B cell (primary cell): Measurements from ENCODE around the gene KPNA1. TPM values are rescaled to one million over a fixed set of nuclear protein-coding genes. Genes with fewer than 3 reads are reported as not detected.

ENCODE experiments used
- ATAC-seq: fragments of 200-7000 bp; cut with Tn5 transposase; one replicate; pipeline ENCODE4 v1.10.0; 2021; ENCODE audit warnings: low read depth, mild to moderate bottlenecking, moderate number of reproducible peaks, moderate library complexity
- CTCF ChIA-PET: fragments of 350-600 bp; sonication (Branson Sonifier 250); formaldehyde crosslinking; loops from one replicate; lab custom pipeline; 2021; ENCODE audit warnings: antibody characterized with exemption, inconsistent platforms; lab: Charles Lee
- POLR2A ChIA-PET: fragments of 350-600 bp; sonication (Branson Sonifier 250); formaldehyde crosslinking; loops from one replicate; lab custom pipeline; 2021; ENCODE audit warnings: antibody characterized with exemption; lab: Charles Lee
- DNase-seq: peaks from one replicate; pipeline ENCODE4 v3.0.0; 2013
- H2AFZ ChIP-seq: 2 replicates; pipeline ENCODE4 v1.6.1; 2012; ENCODE audit warnings: mild to moderate bottlenecking, low read depth, low read length; ENCODE audit not compliant: insufficient read depth, poor library complexity, severe bottlenecking
- H3K27ac ChIP-seq, 2 donors: 1 replicate in 1 of 2; 2 replicates in 1 of 2; pipeline ENCODE4 v1.5.1; 2012 to 2013; ENCODE audit warnings: low read length in 2 of 2, mild to moderate bottlenecking in 2 of 2, moderate library complexity in 1 of 2
- H3K27me3 ChIP-seq, 4 experiments: fragments of 200-600 bp in 1 of 4; sonication (generic) in 1 of 4; replicated peaks in 1 of 4; 1 replicate in 2 of 4; 2 replicates in 2 of 4; pipeline versions ENCODE4 v1.6.1 to v1.7.0; 2013 to 2016; ENCODE audit warnings: low read length in 3 of 4, mild to moderate bottlenecking in 2 of 4, mixed read lengths in 1 of 4, moderate library complexity in 1 of 4; ENCODE audit not compliant: insufficient read depth in 4 of 4, control insufficient read depth in 3 of 4; ENCODE audit errors: control extremely low read depth in 1 of 4
- H3K36me3 ChIP-seq, 2 experiments: replicated peaks in 1 of 2; 1 replicate in 1 of 2; 2 replicates in 1 of 2; pipeline versions ENCODE4 v1.6.1 to v1.7.1; 2013; ENCODE audit warnings: low read length in 1 of 2; ENCODE audit not compliant: insufficient read depth in 2 of 2, control insufficient read depth in 1 of 2; ENCODE audit errors: control extremely low read depth in 1 of 2, extremely low read depth in 1 of 2
- H3K4me1 ChIP-seq, 2 donors: fragments of 200-600 bp in 1 of 2; sonication (generic) in 1 of 2; 1 replicate in 1 of 2; 2 replicates in 1 of 2; pipeline versions ENCODE4 v1.5.1 to v1.6.1; 2013 to 2017; ENCODE audit warnings: low read length in 2 of 2; ENCODE audit not compliant: control insufficient read depth in 2 of 2, insufficient read depth in 2 of 2
- H3K4me2 ChIP-seq: replicated peaks from 2 replicates; pipeline ENCODE3; 2012; ENCODE audit warnings: mild to moderate bottlenecking, low read depth, low read length; ENCODE audit not compliant: poor library complexity, severe bottlenecking
- H3K4me3 ChIP-seq, 5 experiments: fragments of 200-600 bp in 1 of 5; sonication (generic) in 1 of 5; 1 replicate in 3 of 5; 2 replicates in 2 of 5; pipeline versions ENCODE4 v1.5.1 to v1.7.0; 2011 to 2016; ENCODE audit warnings: low read length in 4 of 5, mild to moderate bottlenecking in 4 of 5, low read depth in 2 of 5, control low read depth in 1 of 5, moderate library complexity in 1 of 5; ENCODE audit not compliant: insufficient read depth in 1 of 5; ENCODE audit errors: control extremely low read depth in 1 of 5, extremely low read depth in 1 of 5
- H3K79me2 ChIP-seq: fragments of 200-600 bp; sonication (generic); one replicate; pipeline ENCODE4 v1.6.0; 2016; ENCODE audit warnings: low read length; ENCODE audit not compliant: control insufficient read depth, insufficient read depth
- H3K9ac ChIP-seq: fragments of 200-600 bp; sonication (generic); 2 replicates; pipeline ENCODE4 v1.6.1; 2017; ENCODE audit warnings: mild to moderate bottlenecking, low read length, moderate library complexity
- H3K9me3 ChIP-seq, 3 donors: one replicate each; pipeline versions ENCODE4 v1.6.1 to v1.7.1; 2013; ENCODE audit warnings: low read length in 2 of 3; ENCODE audit not compliant: control insufficient read depth in 2 of 3, insufficient read depth in 1 of 3; ENCODE audit errors: control extremely low read depth in 1 of 3
- H4K20me1 ChIP-seq: 2 replicates; pipeline ENCODE4 v1.6.0; 2012; ENCODE audit warnings: mild to moderate bottlenecking, low read length; ENCODE audit not compliant: insufficient read depth, control insufficient read depth, poor library complexity, severe bottlenecking
- H3K27ac Mint-ChIP-seq: one replicate; pipeline ENCODE4 v1.8.0; 2021; ENCODE audit warnings: mixed read lengths
- H3K27me3 Mint-ChIP-seq: one replicate; pipeline ENCODE4 v1.8.0; 2021; ENCODE audit warnings: mixed read lengths
- H3K4me1 Mint-ChIP-seq: one replicate; pipeline ENCODE4 v1.8.0; 2021; ENCODE audit warnings: mixed read lengths
- H3K4me3 Mint-ChIP-seq: one replicate; pipeline ENCODE4 v1.8.0; 2021; ENCODE audit warnings: mixed read lengths
- H3K9me3 Mint-ChIP-seq: one replicate; pipeline ENCODE4 v1.8.0; 2022; ENCODE audit warnings: mixed read lengths; ENCODE audit not compliant: insufficient read depth
- EZH2 ChIP-seq: IDR thresholded peaks from 2 replicates; pipeline ENCODE4 v1.6.1; 2012; ENCODE audit warnings: borderline replicate concordance, low read depth, mild to moderate bottlenecking, moderate library complexity, low read length; ENCODE audit not compliant: insufficient read depth, poor library complexity, severe bottlenecking
- WGBS: methylation state at CpG from one replicate; pipeline ENCODE4 v1.1.5; 2013; ENCODE audit warnings: missing lambda C conversion rate; ENCODE audit not compliant: insufficient coverage; 5-methylcytosine and 5-hydroxymethylcytosine counted together
- intact Hi-C: fragments of 100-400 bp; cut with micrococcal nuclease; formaldehyde crosslinking; loops from one replicate; pipeline ENCODE4 v1.10.0; 2022
- polyA plus RNA-seq: library from polyadenylated mRNA; depleted of rRNA; stranded (reverse); fragments of >200 nt; gene quantifications from 2 replicates; pipeline ENCODE4 v1.2.3, GENCODE V29; 2012
- total RNA-seq, 2 donors: library from RNA; stranded (reverse); fragments of 120-200 nt in 1 of 2; gene quantifications; 1 replicate in 1 of 2; 2 replicates in 1 of 2; pipeline versions ENCODE4 v1.2.3 to v1.2.4, GENCODE V29; 2013 to 2022
- TF ChIP-seq, protein P1 (sequence below): fragments of 200-600 bp; IDR thresholded peaks from one replicate; pipeline ENCODE4 v1.8.0; 2022; ENCODE audit warnings: antibody characterized with exemption, mild to moderate bottlenecking

The KPNA1 gene
- total and polyA plus RNA-seq, 2 donors (not counting 1 experiment from before 2014, with no cell fraction given): 14.9 to 79.4 TPM

DNA sequence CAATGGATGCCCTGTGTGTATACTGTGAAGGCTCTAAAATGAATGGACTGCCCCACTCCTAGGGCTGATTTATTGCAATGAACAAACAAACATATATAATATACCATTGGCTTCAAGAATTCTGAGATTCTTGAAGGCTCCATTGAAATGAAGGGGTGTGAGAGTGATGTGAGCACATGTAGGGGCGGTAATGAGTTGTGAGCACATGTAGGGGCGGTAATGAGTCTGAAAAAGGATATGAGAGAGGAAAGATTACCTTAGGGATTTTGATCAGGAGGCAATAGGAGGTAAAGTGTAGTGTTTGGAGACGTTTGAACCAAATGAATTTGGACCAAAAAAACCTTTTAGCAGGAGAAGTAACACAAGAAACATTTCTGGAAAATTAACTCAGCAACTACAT lies 127.0 kb downstream of the KPNA1 start:
- Histone ChIP-seq H3K27ac (no peak overlapping the region), H2AFZ (no peak overlapping the region), H3K4me2 (no peak overlapping the region), H3K36me3 (no peaks in the 10 kb centered on the region), H3K79me2 (peaks cover 16% of the 10 kb centered on the region), H4K20me1 (no peaks in the 10 kb centered on the region), H3K9ac (no peak overlapping the region), H3K4me1 (peaks cover 6 to 10% of the 10 kb centered on the region in 2 donors), H3K27me3 (no peaks in the 10 kb centered on the region), H3K9me3 (no peaks in the 10 kb centered on the region), H3K4me3 (no peak overlapping the region)
- no peak for TF ChIP-seq EZH2
- TF ChIP-seq, protein P1, sequence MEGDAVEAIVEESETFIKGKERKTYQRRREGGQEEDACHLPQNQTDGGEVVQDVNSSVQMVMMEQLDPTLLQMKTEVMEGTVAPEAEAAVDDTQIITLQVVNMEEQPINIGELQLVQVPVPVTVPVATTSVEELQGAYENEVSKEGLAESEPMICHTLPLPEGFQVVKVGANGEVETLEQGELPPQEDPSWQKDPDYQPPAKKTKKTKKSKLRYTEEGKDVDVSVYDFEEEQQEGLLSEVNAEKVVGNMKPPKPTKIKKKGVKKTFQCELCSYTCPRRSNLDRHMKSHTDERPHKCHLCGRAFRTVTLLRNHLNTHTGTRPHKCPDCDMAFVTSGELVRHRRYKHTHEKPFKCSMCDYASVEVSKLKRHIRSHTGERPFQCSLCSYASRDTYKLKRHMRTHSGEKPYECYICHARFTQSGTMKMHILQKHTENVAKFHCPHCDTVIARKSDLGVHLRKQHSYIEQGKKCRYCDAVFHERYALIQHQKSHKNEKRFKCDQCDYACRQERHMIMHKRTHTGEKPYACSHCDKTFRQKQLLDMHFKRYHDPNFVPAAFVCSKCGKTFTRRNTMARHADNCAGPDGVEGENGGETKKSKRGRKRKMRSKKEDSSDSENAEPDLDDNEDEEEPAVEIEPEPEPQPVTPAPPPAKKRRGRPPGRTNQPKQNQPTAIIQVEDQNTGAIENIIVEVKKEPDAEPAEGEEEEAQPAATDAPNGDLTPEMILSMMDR: no peak
- POLR2A ChIA-PET: no interaction called here
- Mint-ChIP-seq H3K27me3 (no peaks in the 10 kb centered on the region), H3K9me3 (no peaks in the 10 kb centered on the region), H3K27ac (no peak overlapping the region), H3K4me3 (no peak overlapping the region), H3K4me1 (peaks cover 29% of the 10 kb centered on the region)
- WGBS: 100% methylated on average over 1 of the region's 3 CpGs
- ATAC-seq (no peak), DNase-seq (no peak)
- intact Hi-C loops: no loop called here
- CTCF ChIA-PET: no interaction called here
